BLaER1 (cell line): ENCODE results near the gene TTC34.
A peak's percentile ranks its signal among the peaks of the same experiment; 100 is the strongest.

Experiments
- H3K27ac ChIP-seq: shearing (Covaris generic); formaldehyde crosslinking; 2 replicates; pipeline ENCODE4 v1.8.1; 2022
- H3K27me3 ChIP-seq: shearing (Covaris generic); formaldehyde crosslinking; 2 replicates; pipeline ENCODE4 v1.8.1; 2022
- H3K36me3 ChIP-seq: shearing (Covaris generic); formaldehyde crosslinking; 2 replicates; pipeline ENCODE4 v1.8.1; 2022
- H3K4me1 ChIP-seq: shearing (Covaris generic); formaldehyde crosslinking; 2 replicates; pipeline ENCODE4 v1.8.1; 2022
- H3K4me2 ChIP-seq: shearing (Covaris generic); formaldehyde crosslinking; 2 replicates; pipeline ENCODE4 v1.8.1; 2022
- H3K4me3 ChIP-seq: shearing (Covaris generic); formaldehyde crosslinking; 2 replicates; pipeline ENCODE4 v1.8.1; 2022
- H3K9ac ChIP-seq: shearing (Covaris generic); formaldehyde crosslinking; 2 replicates; pipeline ENCODE4 v1.8.1; 2022
- H3K9me3 ChIP-seq: shearing (Covaris generic); formaldehyde crosslinking; 2 replicates; pipeline ENCODE4 v1.8.1; 2022
- H4K20me1 ChIP-seq: shearing (Covaris generic); formaldehyde crosslinking; 2 replicates; pipeline ENCODE4 v1.8.1; 2022
- Cebpa-rat ChIP-seq: shearing (Covaris generic); IDR thresholded peaks from 2 replicates; pipeline ENCODE4 v1.8.1; 2022

Gene TTC34

GRCh38 chr1:2645776-2646175 is 155.7 kb downstream of the TTC34 start:
- Histone ChIP-seq H3K27me3 (peaks cover 73% of the 10 kb centered on the region), H3K4me2 (no peak overlapping the region), H3K9me3 (peaks cover 26% of the 10 kb centered on the region), H3K4me1 (peaks cover 23% of the 10 kb centered on the region), H3K36me3 (no peaks in the 10 kb centered on the region), H4K20me1 (peaks cover 15% of the 10 kb centered on the region), H3K27ac (no peak overlapping the region), H3K9ac (no peak overlapping the region), H3K4me3 (no peak overlapping the region)
- TF ChIP-seq Cebpa-rat, result no peak

GRCh38 chr1:2645143-2645542 is 156.3 kb downstream of the TTC34 start:
- H3K27ac ChIP-seq, result no peak overlapping the region
- H3K4me1 ChIP-seq, result peaks cover 27% of the 10 kb centered on the region
- H3K36me3 ChIP-seq, result no peaks in the 10 kb centered on the region
- H3K4me2 ChIP-seq, result no peak overlapping the region
- peaks cover 26% of the 10 kb centered on the region for H3K9me3 ChIP-seq
- TF ChIP-seq Cebpa-rat, result no peak
- no peak overlapping the region for H3K9ac ChIP-seq
- H3K4me3 ChIP-seq, result no peak overlapping the region
- peaks cover 67% of the 10 kb centered on the region for H3K27me3 ChIP-seq
- peaks cover 11% of the 10 kb centered on the region for H4K20me1 ChIP-seq

GRCh38 chr1:2644591-2645101 is 156.8 kb downstream of the TTC34 start:
- Histone ChIP-seq H3K9me3 (peaks cover 26% of the 10 kb centered on the region), H4K20me1 (peaks cover 15% of the 10 kb centered on the region), H3K9ac (no peak overlapping the region), H3K4me1 (peaks cover 27% of the 10 kb centered on the region), H3K27me3 (peaks cover 62% of the 10 kb centered on the region), H3K4me2 (no peak overlapping the region), H3K27ac (no peak overlapping the region), H3K36me3 (no peaks in the 10 kb centered on the region), H3K4me3 (no peak overlapping the region)
- TF ChIP-seq Cebpa-rat, result no peak

- Histone ChIP-seq H4K20me1 (peaks cover 18% of the 10 kb centered on the region), H3K4me1 (peaks cover 27% of the 10 kb centered on the region), H3K4me3 (no peak overlapping the region), H3K9ac (no peak overlapping the region), H3K27ac (no peak overlapping the region), H3K36me3 (no peaks in the 10 kb centered on the region), H3K4me2 (no peak overlapping the region), H3K9me3 (peaks cover 26% of the 10 kb centered on the region), H3K27me3 (peaks cover 57% of the 10 kb centered on the region)
- TF ChIP-seq Cebpa-rat, result no peak
Observed at GRCh38 chr1:2644171-2644570, 157.3 kb downstream of the TTC34 start.

- no peak overlapping the region for H3K9ac ChIP-seq
- TF ChIP-seq Cebpa-rat, result no peak
- peaks cover 51% of the 10 kb centered on the region for H3K27me3 ChIP-seq
- H3K9me3 ChIP-seq, result peaks cover 23% of the 10 kb centered on the region
- H3K36me3 ChIP-seq, result no peaks in the 10 kb centered on the region
- peak overlapping the region; percentile 79 for H3K4me3 ChIP-seq
- H3K4me2 ChIP-seq, result peak overlapping the region; percentile 98
- peaks cover 27% of the 10 kb centered on the region for H3K4me1 ChIP-seq
- H4K20me1 ChIP-seq, result peaks cover 18% of the 10 kb centered on the region
- no peak overlapping the region for H3K27ac ChIP-seq
Observed at GRCh38 chr1:2643414-2644077, 157.9 kb downstream of the TTC34 start.

GRCh38 chr1:2642560-2643413 is 158.7 kb downstream of the TTC34 start:
- TF ChIP-seq Cebpa-rat, result no peak
- H3K4me2 ChIP-seq, result peak overlapping the region; percentile 98
- peaks cover 43% of the 10 kb centered on the region for H3K27me3 ChIP-seq
- no peaks in the 10 kb centered on the region for H3K36me3 ChIP-seq
- H3K27ac ChIP-seq, result peak overlapping the region; percentile 86
- peak overlapping the region; percentile 79 for H3K4me3 ChIP-seq
- peaks cover 18% of the 10 kb centered on the region for H4K20me1 ChIP-seq
- H3K9me3 ChIP-seq, result peaks cover 18% of the 10 kb centered on the region
- peaks cover 27% of the 10 kb centered on the region for H3K4me1 ChIP-seq
- peak overlapping the region; percentile 78 for H3K9ac ChIP-seq

GRCh38 chr1:2642131-2642559 is 159.3 kb downstream of the TTC34 start:
- Histone ChIP-seq H3K36me3 (no peaks in the 10 kb centered on the region), H3K9me3 (peaks cover 18% of the 10 kb centered on the region), H3K4me1 (peaks cover 27% of the 10 kb centered on the region), H3K4me3 (peak overlapping the region; percentile 79), H3K27me3 (peaks cover 37% of the 10 kb centered on the region), H3K4me2 (peak overlapping the region; percentile 98), H3K9ac (peak overlapping the region; percentile 78), H3K27ac (peak overlapping the region; percentile 86), H4K20me1 (peaks cover 18% of the 10 kb centered on the region)
- no peak for TF ChIP-seq Cebpa-rat

- Histone ChIP-seq H3K27me3 (peaks cover 31% of the 10 kb centered on the region), H4K20me1 (peaks cover 18% of the 10 kb centered on the region), H3K9me3 (peaks cover 18% of the 10 kb centered on the region), H3K36me3 (no peaks in the 10 kb centered on the region), H3K9ac (peak overlapping the region; percentile 78), H3K4me3 (peak overlapping the region; percentile 79), H3K27ac (peak overlapping the region; percentile 86), H3K4me1 (peaks cover 27% of the 10 kb centered on the region), H3K4me2 (peak overlapping the region; percentile 98)
- no peak for TF ChIP-seq Cebpa-rat
Observed at GRCh38 chr1:2641381-2642130, 159.9 kb downstream of the TTC34 start.

GRCh38 chr1:2640626-2641025 is 160.9 kb downstream of the TTC34 start:
- no peaks in the 10 kb centered on the region for H3K36me3 ChIP-seq
- peaks cover 27% of the 10 kb centered on the region for H3K4me1 ChIP-seq
- peaks cover 22% of the 10 kb centered on the region for H3K27me3 ChIP-seq
- peaks cover 25% of the 10 kb centered on the region for H3K9me3 ChIP-seq
- H3K27ac ChIP-seq, result no peak overlapping the region
- no peak overlapping the region for H3K9ac ChIP-seq
- no peak overlapping the region for H3K4me2 ChIP-seq
- no peak overlapping the region for H3K4me3 ChIP-seq
- no peak for TF ChIP-seq Cebpa-rat
- H4K20me1 ChIP-seq, result peaks cover 18% of the 10 kb centered on the region
